ENCODE data around the gene PRELP. TPM values are rescaled to one million over a fixed set of nuclear protein-coding genes. Genes with fewer than 3 reads are reported as not detected.

The PRELP gene
- total RNA-seq, 1 experiment from 2014 or later = not detected

DNA sequence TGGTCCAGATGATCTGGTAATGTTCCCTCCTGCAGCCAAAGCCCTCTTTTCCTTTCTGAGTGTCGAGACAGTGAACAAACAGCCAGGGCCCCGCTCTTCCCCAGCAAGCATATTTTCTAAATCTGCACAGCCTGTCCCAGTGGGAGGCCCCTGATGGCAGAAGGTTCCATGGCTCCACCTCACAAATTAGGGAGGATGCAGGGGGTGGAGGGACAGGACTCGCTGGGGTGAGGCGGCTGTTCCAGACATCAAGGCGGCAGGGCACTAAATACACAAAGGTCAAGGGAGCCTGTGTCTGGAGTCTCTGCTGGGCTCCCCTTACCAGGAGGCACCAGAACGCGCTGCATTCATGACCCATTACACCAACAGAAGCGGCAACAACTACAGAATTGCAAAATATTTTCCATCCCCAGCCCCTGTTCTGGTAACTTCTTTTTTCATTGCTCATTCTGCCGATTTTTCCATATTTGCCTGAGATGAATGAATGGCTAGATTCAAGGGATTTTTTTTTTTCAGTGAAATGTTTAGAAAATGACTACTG is 27.0 kb upstream of the PRELP start:
- Histone ChIP-seq H3K79me2 (ENCODE audit: low read length) (no peaks in the 10 kb centered on the region), H3F3A (ENCODE audit: low read length, unreplicated experiment) (no peaks in the 10 kb centered on the region), H3K9ac (ENCODE audit: low read length) (no peak overlapping the region), H3K27me3 (ENCODE audit: low read length) (peaks cover 87% of the 10 kb centered on the region), H2AFZ (ENCODE audit: low read length) (no peak overlapping the region), H3K36me3 (ENCODE audit: low read depth, low read length) (no peaks in the 10 kb centered on the region), H3K4me1 (ENCODE audit: insufficient read depth, low read length) (no peaks in the 10 kb centered on the region), H3K9me3 (ENCODE audit: low read length) (no peaks in the 10 kb centered on the region), H3K4me2 (ENCODE audit: low read length) (no peak overlapping the region), H3K9me2 (replicated peaks; ENCODE audit: low read length) (no peaks in the 10 kb centered on the region), H4K20me1 (ENCODE audit: low read length) (no peaks in the 10 kb centered on the region), H3K4me3 (ENCODE audit: low read length) (no peak overlapping the region), H3K27ac (ENCODE audit: low read length) (no peak overlapping the region)
- DNase-seq = no peak
- no peak for ATAC-seq
- intact Hi-C loops (cut with micrococcal nuclease) = no loop called here
- TF ChIP-seq EZH2 (IDR thresholded peaks at IDR 0.05; ENCODE audit: low read length, unreplicated experiment) (no peak), EZH2phosphoT487 (IDR thresholded peaks at IDR 0.05; ENCODE audit: borderline replicate concordance, low read length) (no peak)
- TF ChIP-seq, protein P1, sequence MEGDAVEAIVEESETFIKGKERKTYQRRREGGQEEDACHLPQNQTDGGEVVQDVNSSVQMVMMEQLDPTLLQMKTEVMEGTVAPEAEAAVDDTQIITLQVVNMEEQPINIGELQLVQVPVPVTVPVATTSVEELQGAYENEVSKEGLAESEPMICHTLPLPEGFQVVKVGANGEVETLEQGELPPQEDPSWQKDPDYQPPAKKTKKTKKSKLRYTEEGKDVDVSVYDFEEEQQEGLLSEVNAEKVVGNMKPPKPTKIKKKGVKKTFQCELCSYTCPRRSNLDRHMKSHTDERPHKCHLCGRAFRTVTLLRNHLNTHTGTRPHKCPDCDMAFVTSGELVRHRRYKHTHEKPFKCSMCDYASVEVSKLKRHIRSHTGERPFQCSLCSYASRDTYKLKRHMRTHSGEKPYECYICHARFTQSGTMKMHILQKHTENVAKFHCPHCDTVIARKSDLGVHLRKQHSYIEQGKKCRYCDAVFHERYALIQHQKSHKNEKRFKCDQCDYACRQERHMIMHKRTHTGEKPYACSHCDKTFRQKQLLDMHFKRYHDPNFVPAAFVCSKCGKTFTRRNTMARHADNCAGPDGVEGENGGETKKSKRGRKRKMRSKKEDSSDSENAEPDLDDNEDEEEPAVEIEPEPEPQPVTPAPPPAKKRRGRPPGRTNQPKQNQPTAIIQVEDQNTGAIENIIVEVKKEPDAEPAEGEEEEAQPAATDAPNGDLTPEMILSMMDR (conservative IDR thresholded peaks at IDR 0.05; ENCODE audit: low read depth, low read length) = no peak
- ChIA-PET POLR2A (ENCODE audit: unreplicated experiment) (no interaction called here), CTCF (no interaction called here)
- BruUV-seq (replicated peaks) = no TSS peak

- Histone ChIP-seq H3K27me3 (ENCODE audit: low read length) (peaks cover 82% of the 10 kb centered on the region), H3K4me3 (ENCODE audit: low read length) (no peak overlapping the region), H3K4me1 (ENCODE audit: insufficient read depth, low read length) (no peaks in the 10 kb centered on the region), H3K9me3 (ENCODE audit: low read length) (no peaks in the 10 kb centered on the region), H4K20me1 (ENCODE audit: low read length) (no peaks in the 10 kb centered on the region), H3K36me3 (ENCODE audit: low read depth, low read length) (no peaks in the 10 kb centered on the region), H2AFZ (ENCODE audit: low read length) (no peak overlapping the region), H3K27ac (ENCODE audit: low read length) (no peak overlapping the region), H3K79me2 (ENCODE audit: low read length) (no peaks in the 10 kb centered on the region), H3K9me2 (replicated peaks; ENCODE audit: low read length) (no peaks in the 10 kb centered on the region), H3F3A (ENCODE audit: low read length, unreplicated experiment) (no peaks in the 10 kb centered on the region), H3K4me2 (ENCODE audit: low read length) (no peak overlapping the region), H3K9ac (ENCODE audit: low read length) (no peak overlapping the region)
- ATAC-seq (no peak), DNase-seq (no peak)
- ChIA-PET POLR2A (ENCODE audit: unreplicated experiment) (no interaction called here), CTCF (no interaction called here)
- intact Hi-C loops (cut with micrococcal nuclease) = no loop called here
- no peak for TF ChIP-seq EZH2 (IDR thresholded peaks at IDR 0.05; ENCODE audit: low read length, unreplicated experiment)
- TF ChIP-seq, protein P1 (conservative IDR thresholded peaks at IDR 0.05; ENCODE audit: low read depth, low read length) = no peak
- no peak for TF ChIP-seq EZH2phosphoT487 (IDR thresholded peaks at IDR 0.05; ENCODE audit: borderline replicate concordance, low read length)
- no TSS peak for BruUV-seq (replicated peaks)
These were observed 25.6 kb upstream of the PRELP start for GRCh38 chr1:203450001-203450400.

- BruUV-seq (replicated peaks) = no TSS peak
- CTCF ChIA-PET = no interaction called here
- TF ChIP-seq EZH2phosphoT487 (IDR thresholded peaks at IDR 0.05; ENCODE audit: borderline replicate concordance, low read length) (no peak), EZH2 (IDR thresholded peaks at IDR 0.05; ENCODE audit: low read length, unreplicated experiment) (no peak)
- TF ChIP-seq, protein P1 (conservative IDR thresholded peaks at IDR 0.05; ENCODE audit: low read depth, low read length) = no peak
These were observed 25.0 kb upstream of the PRELP start for GRCh38 chr1:203450479-203451149.

More at GRCh38 chr1:203450479-203451149, 25.0 kb upstream of the PRELP start:
- no peaks in the 10 kb centered on the region for H3K36me3 ChIP-seq (ENCODE audit: low read depth, low read length)
- no peaks in the 10 kb centered on the region for H4K20me1 ChIP-seq (ENCODE audit: low read length)
- no peak overlapping the region for H2AFZ ChIP-seq (ENCODE audit: low read length)
- H3K9me3 ChIP-seq (ENCODE audit: low read length) = no peaks in the 10 kb centered on the region
- DNase-seq (no peak), ATAC-seq (no peak)
- POLR2A ChIA-PET (ENCODE audit: unreplicated experiment) = no interaction called here
- intact Hi-C loops (cut with micrococcal nuclease) = no loop called here
- H3F3A ChIP-seq (ENCODE audit: low read length, unreplicated experiment) = no peaks in the 10 kb centered on the region
- no peaks in the 10 kb centered on the region for H3K4me1 ChIP-seq (ENCODE audit: insufficient read depth, low read length)
- H3K9me2 ChIP-seq (replicated peaks; ENCODE audit: low read length) = no peaks in the 10 kb centered on the region
- H3K27me3 ChIP-seq (ENCODE audit: low read length) = peaks cover 76% of the 10 kb centered on the region
- no peak overlapping the region for H3K4me2 ChIP-seq (ENCODE audit: low read length)
- H3K27ac ChIP-seq (ENCODE audit: low read length) = no peak overlapping the region
- H3K79me2 ChIP-seq (ENCODE audit: low read length) = no peaks in the 10 kb centered on the region
- no peak overlapping the region for H3K4me3 ChIP-seq (ENCODE audit: low read length)
- no peak overlapping the region for H3K9ac ChIP-seq (ENCODE audit: low read length)
